ENCODE measurements around the gene ZNF397. TPM values are rescaled to one million over a fixed set of nuclear protein-coding genes. Genes with fewer than 3 reads are reported as not detected.

The ZNF397 gene
- total and polyA plus RNA-seq, 2 donors (not counting 3 experiments of a cell fraction or from before 2014, with no cell fraction given) = 1.5 to 5.5 TPM

- Histone ChIP-seq H3K9ac (replicated peaks; ENCODE audit: extremely low read depth, insufficient read depth, low read length) (no peak overlapping the region), H3K36me3 (ENCODE audit: control insufficient read depth in 2 of 2, extremely low read depth in 1 of 2, insufficient read depth in 2 of 2, low read length in 2 of 2) (peaks cover 0 to 6% of the 10 kb centered on the region in 2 experiments), H3K4me2 (ENCODE audit: insufficient read depth, low read length) (no peak overlapping the region), H3K27me3 (ENCODE audit: control insufficient read depth in 2 of 2, insufficient read depth in 2 of 2, low read length in 2 of 2) (no peaks in the 10 kb centered on the region), H4K20me1 (replicated peaks; ENCODE audit: control insufficient read depth, extremely low read depth, insufficient read depth, low read length) (no peaks in the 10 kb centered on the region), H3K4me3 (replicated peaks in 1 of 3; ENCODE audit: insufficient read depth in 1 of 3, low read depth in 1 of 3, low read length in 3 of 3) (no peak overlapping the region), H2AFZ (ENCODE audit: low read depth, low read length) (no peak overlapping the region), H3K4me1 (ENCODE audit: control insufficient read depth, extremely low read depth, insufficient read depth, low read length) (peaks cover 28% of the 10 kb centered on the region), H3K27ac (ENCODE audit: insufficient read depth, low read depth, low read length) (no peak overlapping the region), H3K9me1 (replicated peaks; ENCODE audit: control insufficient read depth, extremely low read depth, insufficient read depth, low read length) (no peaks in the 10 kb centered on the region), H3K79me2 (ENCODE audit: control insufficient read depth, insufficient read depth, low read length) (peaks cover 30% of the 10 kb centered on the region), H3K9me3 (replicated peaks; ENCODE audit: control insufficient read depth, insufficient read depth, low read length) (no peaks in the 10 kb centered on the region)
- TF ChIP-seq JUN (IDR thresholded peaks at IDR 0.05; ENCODE audit: borderline replicate concordance, insufficient read depth, insufficient read length, low read depth) (no peak), FOS (IDR thresholded peaks at IDR 0.05; ENCODE audit: borderline replicate concordance, insufficient read depth, low read length) (no peak), POLR2A (IDR thresholded peaks at IDR 0.05; ENCODE audit: low read depth, low read length) (no peak), GATA2 (IDR thresholded peaks at IDR 0.05; ENCODE audit: insufficient read depth, insufficient read length, low read depth, low read length) (no peak), MYC (IDR thresholded peaks at IDR 0.05; ENCODE audit: low read depth, low read length) (no peak), POLR2AphosphoS5 (IDR thresholded peaks at IDR 0.05; ENCODE audit: insufficient read depth, low read depth, low read length) (no peak), MAX (IDR thresholded peaks at IDR 0.05; ENCODE audit: insufficient read depth, insufficient read length) (no peak)
- TF ChIP-seq, protein P1, sequence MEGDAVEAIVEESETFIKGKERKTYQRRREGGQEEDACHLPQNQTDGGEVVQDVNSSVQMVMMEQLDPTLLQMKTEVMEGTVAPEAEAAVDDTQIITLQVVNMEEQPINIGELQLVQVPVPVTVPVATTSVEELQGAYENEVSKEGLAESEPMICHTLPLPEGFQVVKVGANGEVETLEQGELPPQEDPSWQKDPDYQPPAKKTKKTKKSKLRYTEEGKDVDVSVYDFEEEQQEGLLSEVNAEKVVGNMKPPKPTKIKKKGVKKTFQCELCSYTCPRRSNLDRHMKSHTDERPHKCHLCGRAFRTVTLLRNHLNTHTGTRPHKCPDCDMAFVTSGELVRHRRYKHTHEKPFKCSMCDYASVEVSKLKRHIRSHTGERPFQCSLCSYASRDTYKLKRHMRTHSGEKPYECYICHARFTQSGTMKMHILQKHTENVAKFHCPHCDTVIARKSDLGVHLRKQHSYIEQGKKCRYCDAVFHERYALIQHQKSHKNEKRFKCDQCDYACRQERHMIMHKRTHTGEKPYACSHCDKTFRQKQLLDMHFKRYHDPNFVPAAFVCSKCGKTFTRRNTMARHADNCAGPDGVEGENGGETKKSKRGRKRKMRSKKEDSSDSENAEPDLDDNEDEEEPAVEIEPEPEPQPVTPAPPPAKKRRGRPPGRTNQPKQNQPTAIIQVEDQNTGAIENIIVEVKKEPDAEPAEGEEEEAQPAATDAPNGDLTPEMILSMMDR (IDR thresholded peaks at IDR 0.05; ENCODE audit: extremely low read depth in 1 of 2, insufficient read depth in 1 of 2, low read depth in 1 of 2, low read length in 2 of 2) = no peak
- DNase-seq (ENCODE audit: low read depth, low spot score) = no peak
- intact Hi-C loops (cut with micrococcal nuclease) = no loop called here
- ChIA-PET CTCF (no interaction called here), POLR2A (no interaction called here)
- dilution Hi-C loops (cut with MboI; ENCODE audit: extremely low pct_ligation_motif_present, low sequenced_read_pairs) = no loop called here
- no TSS peak for BruUV-seq (replicated peaks)
- no peak for FAIRE-seq
Observed at GRCh38 chr18:35284841-35285240, 44.0 kb downstream of the ZNF397 start.

All from endothelial cell of umbilical vein (primary cell).